BLaER1 treated with 17β-estradiol and CSF1 and Interleukin-3, amounts not matched to agents 10 nM and 100 nM (cell line): ENCODE results near the gene SFTPD.

Experiments
- H3K27ac ChIP-seq, 11 experiments: shearing (Covaris generic); formaldehyde crosslinking; 2 replicates each; pipeline ENCODE4 v1.8.1; 2022
- H3K27me3 ChIP-seq, 11 experiments: shearing (Covaris generic); formaldehyde crosslinking; 2 replicates each; pipeline ENCODE4 v1.8.1; 2022
- H3K36me3 ChIP-seq, 11 experiments: shearing (Covaris generic); formaldehyde crosslinking; 2 replicates each; pipeline ENCODE4 v1.8.1; 2022
- H3K4me1 ChIP-seq, 10 experiments: shearing (Covaris generic); formaldehyde crosslinking; 2 replicates each; pipeline ENCODE4 v1.8.1; 2022
- H3K4me2 ChIP-seq, 11 experiments: shearing (Covaris generic); formaldehyde crosslinking; 2 replicates each; pipeline ENCODE4 v1.8.1; 2022
- H3K4me3 ChIP-seq, 10 experiments: shearing (Covaris generic); formaldehyde crosslinking; 2 replicates each; pipeline ENCODE4 v1.8.1; 2022
- H3K9ac ChIP-seq, 11 experiments: shearing (Covaris generic); formaldehyde crosslinking; 2 replicates each; pipeline ENCODE4 v1.8.1; 2022
- H3K9me3 ChIP-seq, 11 experiments: shearing (Covaris generic); formaldehyde crosslinking; replicated peaks in 1 of 11; 2 replicates each; pipeline ENCODE4 v1.8.1; 2022
- H4K20me1 ChIP-seq, 11 experiments: shearing (Covaris generic); formaldehyde crosslinking; 2 replicates each; pipeline ENCODE4 v1.8.1; 2022
- Cebpa-rat ChIP-seq, 11 experiments: shearing (Covaris generic); IDR thresholded peaks; 2 replicates each; pipeline ENCODE4 v1.8.1; 2022

The SFTPD gene

GRCh38 chr10:79947787-79948424 lies 999 bp downstream of the SFTPD start:
- Histone ChIP-seq H3K27ac (no peak overlapping the region), H3K36me3 (no peaks in the 10 kb centered on the region; a peak in 1 of 22 replicates), H3K4me2 (no peak overlapping the region), H3K9ac (no peak overlapping the region), H4K20me1 (no peaks in the 10 kb centered on the region), H3K27me3 (no peaks in the 10 kb centered on the region), H3K9me3 (peaks cover 16 to 28% (median 24%) of the 10 kb centered on the region in 11 experiments), H3K4me3 (no peak overlapping the region), H3K4me1 (no peaks in the 10 kb centered on the region)
- TF ChIP-seq Cebpa-rat (IDR thresholded peaks at IDR 0.05), result no peak

- no peak overlapping the region for H3K4me2 ChIP-seq
- no peak for TF ChIP-seq Cebpa-rat (IDR thresholded peaks at IDR 0.05)
- H3K27me3 ChIP-seq, result no peaks in the 10 kb centered on the region
- no peak overlapping the region for H3K27ac ChIP-seq
- no peaks in the 10 kb centered on the region for H4K20me1 ChIP-seq
- H3K36me3 ChIP-seq, result no peaks in the 10 kb centered on the region
- peaks cover 8 to 20% (median 16%) of the 10 kb centered on the region in 11 experiments; a peak in 21 of 22 replicates for H3K9me3 ChIP-seq
- no peak overlapping the region for H3K4me3 ChIP-seq
- peaks cover 0 to 3% (median 0%) of the 10 kb centered on the region in 10 experiments; a peak in 1 of 20 replicates for H3K4me1 ChIP-seq
- no peak overlapping the region for H3K9ac ChIP-seq
Observed at GRCh38 chr10:79947083-79947415, 1.9 kb downstream of the SFTPD start.

GRCh38 chr10:79946271-79947082 lies 2.4 kb downstream of the SFTPD start:
- Histone ChIP-seq H3K4me3 (no peak overlapping the region), H3K4me2 (no peak overlapping the region), H3K27ac (no peak overlapping the region), H3K9me3 (peaks cover 3 to 14% (median 10%) of the 10 kb centered on the region in 11 experiments; a peak in 18 of 22 replicates), H3K4me1 (peaks cover 0 to 6% (median 0%) of the 10 kb centered on the region in 10 experiments; a peak in 1 of 20 replicates), H3K9ac (no peak overlapping the region), H3K36me3 (no peaks in the 10 kb centered on the region), H4K20me1 (no peaks in the 10 kb centered on the region), H3K27me3 (no peaks in the 10 kb centered on the region)
- no peak for TF ChIP-seq Cebpa-rat (IDR thresholded peaks at IDR 0.05)

GRCh38 chr10:79944428-79945395 lies 4.2 kb downstream of the SFTPD start:
- TF ChIP-seq Cebpa-rat (IDR thresholded peaks at IDR 0.05), result no peak
- Histone ChIP-seq H3K27ac (no peak overlapping the region), H3K36me3 (no peaks in the 10 kb centered on the region), H3K4me3 (no peak overlapping the region), H3K9me3 (no peaks in the 10 kb centered on the region), H3K4me2 (no peak overlapping the region), H3K9ac (no peak overlapping the region), H3K27me3 (peaks cover 0 to 4% (median 0%) of the 10 kb centered on the region in 11 experiments; a peak in 1 of 22 replicates), H3K4me1 (peaks cover 3 to 16% (median 8%) of the 10 kb centered on the region in 10 experiments), H4K20me1 (no peaks in the 10 kb centered on the region)

- no peak overlapping the region for H3K4me2 ChIP-seq
- no peak for TF ChIP-seq Cebpa-rat (IDR thresholded peaks at IDR 0.05)
- H4K20me1 ChIP-seq, result no peaks in the 10 kb centered on the region; a peak in 1 of 22 replicates
- no peak overlapping the region for H3K9ac ChIP-seq
- no peak overlapping the region for H3K27ac ChIP-seq
- H3K4me3 ChIP-seq, result no peak overlapping the region
- no peaks in the 10 kb centered on the region for H3K9me3 ChIP-seq
- H3K27me3 ChIP-seq, result peaks cover 0 to 4% (median 0%) of the 10 kb centered on the region in 11 experiments; a peak in 1 of 22 replicates
- peaks cover 11 to 24% (median 16%) of the 10 kb centered on the region in 10 experiments for H3K4me1 ChIP-seq
- no peaks in the 10 kb centered on the region for H3K36me3 ChIP-seq
Observed at GRCh38 chr10:79943871-79944270, 5.0 kb downstream of the SFTPD start.

GRCh38 chr10:79942261-79943185 lies 6.4 kb downstream of the SFTPD start:
- H3K27ac ChIP-seq, result no peak overlapping the region; a peak in 1 of 22 replicates
- no peak for TF ChIP-seq Cebpa-rat (IDR thresholded peaks at IDR 0.05)

GRCh38 chr10:79941585-79942210 lies 7.2 kb downstream of the SFTPD start:
- Histone ChIP-seq H3K27me3 (peaks cover 0 to 4% (median 0%) of the 10 kb centered on the region in 11 experiments; a peak in 1 of 22 replicates), H3K9ac (no peak overlapping the region), H4K20me1 (no peaks in the 10 kb centered on the region; a peak in 2 of 22 replicates), H3K4me1 (peaks cover 29 to 44% (median 37%) of the 10 kb centered on the region in 10 experiments), H3K4me2 (no peak overlapping the region; a peak in 1 of 22 replicates), H3K4me3 (no peak overlapping the region), H3K36me3 (no peaks in the 10 kb centered on the region), H3K27ac (peak overlapping the region in 3 of 11 experiments; percentile 17 to 39 (median 37); a peak in 3 of 22 replicates), H3K9me3 (no peaks in the 10 kb centered on the region)
- TF ChIP-seq Cebpa-rat (IDR thresholded peaks at IDR 0.05), result no peak

More at GRCh38 chr10:79942261-79943185, 6.4 kb downstream of the SFTPD start:
- Histone ChIP-seq H3K4me1 (peaks cover 24 to 36% (median 29%) of the 10 kb centered on the region in 10 experiments), H3K9me3 (no peaks in the 10 kb centered on the region), H3K9ac (no peak overlapping the region), H4K20me1 (no peaks in the 10 kb centered on the region; a peak in 2 of 22 replicates), H3K36me3 (no peaks in the 10 kb centered on the region), H3K27me3 (peaks cover 0 to 4% (median 0%) of the 10 kb centered on the region in 11 experiments; a peak in 1 of 22 replicates), H3K4me3 (no peak overlapping the region), H3K4me2 (no peak overlapping the region; a peak in 1 of 22 replicates)
